ENCODE measurements around the gene EMILIN1.
"Not testable (repeated sequence)": the region's sequence is repeated elsewhere in the genome, so short reads cannot be mapped to it uniquely, and the experiment has no call there.

EMILIN1 gene

DNA sequence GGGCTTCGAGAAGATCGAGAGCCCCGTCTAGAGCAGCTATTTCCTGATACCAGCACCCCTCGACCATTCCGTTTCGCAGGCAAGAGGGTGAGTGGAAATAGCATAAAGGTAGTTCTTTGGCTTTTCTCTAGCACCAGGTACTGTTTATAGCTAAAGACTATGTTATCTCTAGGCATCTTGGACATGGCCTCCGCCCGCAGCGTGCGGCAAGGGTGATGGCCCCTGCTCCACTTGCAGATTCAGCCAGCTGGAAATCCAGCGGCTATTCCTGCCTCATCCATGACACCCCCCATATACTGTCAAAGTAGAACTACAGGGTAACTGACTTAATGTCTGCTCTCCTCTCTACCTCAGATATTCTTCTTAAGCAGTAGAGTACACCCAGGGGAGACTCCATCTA, 23.7 kb upstream of the EMILIN1 start:
- no peak for DNase-seq

DNA sequence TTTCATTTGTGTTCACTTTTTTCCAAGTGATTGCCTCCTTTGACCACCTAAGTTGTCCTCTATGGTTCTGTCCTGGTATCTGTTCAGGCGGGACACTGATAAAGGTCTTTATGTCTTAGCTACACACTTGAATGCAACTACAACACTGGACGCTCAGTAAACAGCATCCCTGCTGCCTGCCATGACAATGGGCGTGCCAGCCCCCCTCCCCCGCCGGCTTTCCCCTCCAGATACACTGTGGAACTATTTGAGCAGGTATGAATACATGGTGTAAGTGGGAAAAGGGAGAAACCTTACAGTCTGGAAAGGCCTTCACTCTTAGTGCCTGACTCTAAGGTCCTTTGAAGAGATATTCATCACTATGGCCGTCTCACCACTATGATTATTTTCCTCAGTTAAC, 21.2 kb upstream of the EMILIN1 start:
- DNase-seq = no peak

DNA sequence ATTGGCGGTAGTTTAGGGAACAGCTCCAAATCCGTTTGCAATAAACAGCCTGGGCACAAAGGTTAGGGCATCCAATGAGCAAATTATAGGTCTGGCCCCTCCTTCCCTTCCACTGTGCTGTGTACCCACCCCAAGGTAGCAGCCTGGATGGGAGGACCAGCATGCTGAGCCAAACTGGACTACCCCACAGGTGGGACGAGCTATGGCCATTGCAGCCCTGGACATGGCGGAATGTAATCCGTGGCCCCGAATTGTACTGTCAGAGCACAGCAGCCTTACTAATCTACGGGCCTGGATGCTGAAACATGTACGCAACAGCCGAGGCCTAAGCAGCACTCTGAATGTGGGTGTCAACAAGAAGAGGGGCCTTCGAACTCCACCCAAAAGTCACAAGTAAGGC, 20.2 kb upstream of the EMILIN1 start:
- DNase-seq = no peak

DNA sequence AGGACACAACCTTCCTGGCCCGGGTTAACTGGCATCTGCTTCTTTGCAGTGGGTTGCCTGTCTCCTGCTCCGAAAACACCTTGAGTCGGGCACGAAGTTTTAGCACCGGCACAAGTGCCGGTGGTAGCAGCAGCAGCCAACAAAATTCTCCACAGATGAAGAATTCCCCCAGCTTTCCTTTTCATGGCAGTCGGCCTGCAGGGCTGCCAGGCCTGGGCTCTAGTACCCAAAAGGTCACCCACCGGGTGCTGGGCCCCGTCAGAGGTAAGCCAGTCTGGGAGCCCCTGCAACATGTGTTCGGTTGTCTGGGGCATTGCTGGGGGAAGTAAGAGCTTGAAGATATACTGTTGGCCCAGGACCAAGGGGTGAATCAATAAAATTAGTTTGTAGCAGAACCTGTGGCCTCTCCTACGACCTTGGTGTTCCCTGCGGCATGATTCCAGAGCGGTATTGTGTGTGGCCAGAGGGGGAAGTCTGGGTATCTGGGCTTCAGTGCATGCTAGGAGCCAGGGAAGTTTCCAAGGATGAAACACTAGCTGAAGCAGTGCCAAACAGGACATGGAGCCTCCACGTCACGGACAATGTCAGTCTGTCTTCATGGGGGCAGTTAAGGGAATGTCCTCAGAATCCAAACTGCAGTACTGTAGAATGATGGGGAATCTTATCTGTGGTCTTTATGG, 19.1 kb upstream of the EMILIN1 start:
- DNase-seq = no peak

DNA sequence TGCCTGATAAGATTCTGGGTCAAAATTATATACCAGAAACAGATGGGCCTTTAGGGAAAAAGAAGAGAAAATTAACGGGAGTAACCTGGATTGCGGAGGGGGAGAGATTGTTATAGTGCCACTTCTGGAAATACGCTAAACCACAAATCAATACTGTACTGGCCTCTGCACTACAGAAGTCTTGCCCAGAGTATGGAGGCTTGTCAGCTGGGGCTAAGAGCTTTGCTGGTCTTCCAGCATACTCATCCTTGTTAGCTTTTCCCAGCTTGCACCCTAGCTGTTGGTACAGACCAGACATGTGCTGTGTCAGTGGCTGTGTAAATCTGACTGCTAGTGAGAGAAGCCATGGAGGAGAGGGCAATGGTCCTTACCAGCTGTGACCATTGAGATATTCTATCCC, 18.1 kb upstream of the EMILIN1 start:
- DNase-seq = no peak

DNA sequence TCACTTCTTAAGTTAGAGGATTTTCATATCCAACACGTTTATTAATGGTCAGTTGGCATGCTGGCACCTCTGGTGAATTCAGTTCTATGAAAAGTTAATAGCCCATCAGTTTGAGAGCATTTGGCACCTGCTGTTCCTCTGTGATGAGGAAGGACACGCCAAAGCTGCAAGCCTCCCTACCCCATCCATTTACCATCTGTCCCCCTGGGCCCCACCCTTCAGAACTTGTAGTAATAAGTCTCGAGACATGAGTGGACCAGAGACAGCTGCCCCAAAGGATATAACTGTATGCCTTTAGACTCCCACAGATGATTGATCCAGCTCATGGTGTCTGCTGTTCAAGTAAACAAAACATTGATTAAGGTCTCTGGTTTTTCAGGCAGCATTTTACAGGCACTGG, 13.3 kb upstream of the EMILIN1 start:
- no peak for DNase-seq

DNA sequence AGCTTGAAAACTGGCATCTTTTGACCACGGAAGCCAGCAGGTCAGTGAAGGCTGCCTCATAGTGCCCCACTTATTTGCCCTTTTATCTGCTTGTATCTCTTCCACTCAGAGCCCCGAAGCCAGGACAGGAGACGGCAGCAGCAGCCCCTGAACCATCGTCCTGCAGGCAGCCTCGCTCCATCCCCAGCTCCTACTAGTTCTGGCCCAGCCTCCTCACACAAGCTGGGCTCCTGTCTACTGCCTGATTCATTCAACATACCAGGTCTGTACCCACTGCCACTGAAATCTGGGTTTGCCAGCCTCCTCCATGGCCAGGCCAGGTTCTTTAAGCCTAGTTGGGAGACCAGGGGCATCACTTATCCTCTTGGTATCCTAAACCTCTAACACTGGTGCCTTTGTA, 11.0 kb upstream of the EMILIN1 start:
- no peak for DNase-seq

DNA sequence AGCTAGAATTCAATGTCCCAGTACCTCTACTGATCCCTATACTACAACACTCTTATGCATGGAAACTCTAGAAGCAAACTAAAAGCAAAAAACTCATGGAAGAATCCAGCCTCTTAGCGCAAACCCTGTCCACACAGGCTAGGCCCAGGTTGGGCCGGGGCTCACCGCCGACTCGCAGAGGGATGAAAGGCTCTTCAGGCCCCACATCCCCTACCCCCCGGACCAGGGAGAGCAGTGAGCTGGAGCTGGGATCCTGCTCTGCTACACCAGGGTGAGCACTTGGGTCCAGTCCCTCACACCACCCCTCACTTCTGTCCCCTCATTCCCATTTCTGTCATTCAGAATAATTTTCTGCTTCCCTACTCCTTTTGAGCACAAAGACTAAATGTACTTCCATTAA, 9.0 kb upstream of the EMILIN1 start:
- no peak for DNase-seq

DNA sequence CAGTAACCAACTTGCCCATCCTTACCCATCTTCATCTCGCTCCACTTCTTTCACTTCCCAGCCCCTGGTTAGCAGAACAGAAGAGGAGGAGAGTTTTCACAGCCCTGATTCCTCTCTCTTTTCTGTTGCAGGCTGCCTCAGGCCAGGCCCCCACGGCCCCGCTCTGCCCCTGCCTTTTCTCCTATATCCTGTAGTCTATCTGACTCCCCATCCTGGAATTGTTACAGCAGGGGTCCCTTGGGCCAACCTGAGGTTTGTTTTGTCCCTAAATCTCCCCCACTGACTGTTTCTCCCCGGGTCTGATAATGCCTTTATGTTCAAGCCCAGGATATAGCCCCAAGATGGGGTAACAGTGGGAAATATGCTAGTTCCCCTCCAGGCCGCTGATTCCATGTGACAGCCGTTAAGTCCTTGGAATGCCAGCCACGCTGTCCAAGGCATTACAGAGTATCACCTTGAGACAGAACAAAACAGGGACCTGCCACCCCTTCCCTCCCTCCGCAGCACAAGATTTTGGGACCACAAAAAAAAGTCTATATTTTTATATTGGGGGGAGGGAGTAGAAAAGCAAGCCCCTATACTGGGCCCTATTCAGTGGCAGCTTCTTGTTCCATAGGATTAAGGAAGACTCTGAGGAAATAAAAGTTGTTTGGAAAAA, 8.3 kb upstream of the EMILIN1 start:
- DNase-seq = no peak

DNA sequence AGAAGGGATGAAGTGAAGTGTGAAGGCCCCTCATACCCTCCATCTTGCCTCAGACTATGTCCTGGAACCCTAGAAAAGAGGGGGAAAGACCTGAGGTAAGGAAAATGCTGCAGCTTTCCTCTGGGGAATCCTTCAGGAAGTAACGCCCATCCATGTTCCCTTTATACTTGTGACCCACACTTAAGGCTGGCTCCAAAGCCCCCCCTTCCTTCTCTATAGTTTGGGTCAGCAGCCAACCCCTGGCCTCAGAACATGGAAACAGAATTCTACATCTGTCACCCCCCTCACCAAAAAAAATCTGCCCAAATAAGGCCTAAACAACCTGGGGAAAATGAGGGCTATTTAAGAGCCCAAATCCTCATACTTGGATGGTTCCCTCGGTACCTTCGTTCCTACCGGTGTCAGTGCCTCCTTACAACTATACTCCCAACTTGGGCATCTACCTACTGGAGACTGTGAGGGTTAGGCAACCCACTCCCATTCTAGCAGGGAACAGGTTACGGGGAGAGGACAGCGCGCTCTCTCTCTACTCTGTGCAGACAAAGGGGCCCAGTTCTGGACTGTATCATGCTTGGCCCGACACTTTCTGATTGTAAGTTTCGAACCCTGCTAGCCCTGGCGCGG, 7.7 kb upstream of the EMILIN1 start:
- DNase-seq = no peak

DNA sequence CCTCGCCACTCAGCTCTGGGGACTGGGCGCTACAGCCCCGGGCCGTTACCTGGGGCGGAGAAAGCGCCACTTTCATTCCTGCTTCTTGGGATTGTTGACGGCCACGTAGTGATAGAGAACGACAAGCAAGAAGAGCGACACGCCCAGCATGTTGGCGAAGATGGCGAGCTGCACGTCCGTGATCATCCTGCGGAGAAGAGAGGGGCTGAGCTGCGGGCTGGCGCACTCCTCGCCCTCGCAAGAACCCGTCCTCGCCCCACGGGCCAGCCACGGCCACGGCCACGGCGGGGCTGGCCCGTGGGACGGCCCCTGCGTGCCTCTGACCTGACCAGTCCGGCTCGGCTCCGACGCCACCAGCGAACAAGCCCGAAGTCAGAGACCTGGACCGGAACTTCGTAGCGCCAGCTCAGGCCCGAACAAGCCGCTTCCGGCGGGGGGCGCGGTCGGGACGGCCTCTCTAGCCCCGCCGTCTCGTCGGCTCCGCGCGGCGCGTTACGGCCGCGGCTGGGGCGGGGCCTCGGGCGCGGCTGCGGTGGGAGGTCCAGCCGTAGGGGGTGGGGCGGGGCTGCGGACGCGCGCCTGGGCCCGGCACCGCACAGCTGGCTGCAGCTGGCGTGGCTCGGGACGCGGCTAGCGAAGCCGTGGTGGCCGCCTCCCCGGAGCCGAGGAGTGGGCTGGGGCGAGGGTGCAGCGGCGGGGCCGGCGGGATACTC, 7.0 kb upstream of the EMILIN1 start, which contains the start of gene OST4:
Gene OST4, minus strand, starts transcription at position 378 of the 713 bp plus-strand sequence.
- peak; percentile 71 for DNase-seq

DNA sequence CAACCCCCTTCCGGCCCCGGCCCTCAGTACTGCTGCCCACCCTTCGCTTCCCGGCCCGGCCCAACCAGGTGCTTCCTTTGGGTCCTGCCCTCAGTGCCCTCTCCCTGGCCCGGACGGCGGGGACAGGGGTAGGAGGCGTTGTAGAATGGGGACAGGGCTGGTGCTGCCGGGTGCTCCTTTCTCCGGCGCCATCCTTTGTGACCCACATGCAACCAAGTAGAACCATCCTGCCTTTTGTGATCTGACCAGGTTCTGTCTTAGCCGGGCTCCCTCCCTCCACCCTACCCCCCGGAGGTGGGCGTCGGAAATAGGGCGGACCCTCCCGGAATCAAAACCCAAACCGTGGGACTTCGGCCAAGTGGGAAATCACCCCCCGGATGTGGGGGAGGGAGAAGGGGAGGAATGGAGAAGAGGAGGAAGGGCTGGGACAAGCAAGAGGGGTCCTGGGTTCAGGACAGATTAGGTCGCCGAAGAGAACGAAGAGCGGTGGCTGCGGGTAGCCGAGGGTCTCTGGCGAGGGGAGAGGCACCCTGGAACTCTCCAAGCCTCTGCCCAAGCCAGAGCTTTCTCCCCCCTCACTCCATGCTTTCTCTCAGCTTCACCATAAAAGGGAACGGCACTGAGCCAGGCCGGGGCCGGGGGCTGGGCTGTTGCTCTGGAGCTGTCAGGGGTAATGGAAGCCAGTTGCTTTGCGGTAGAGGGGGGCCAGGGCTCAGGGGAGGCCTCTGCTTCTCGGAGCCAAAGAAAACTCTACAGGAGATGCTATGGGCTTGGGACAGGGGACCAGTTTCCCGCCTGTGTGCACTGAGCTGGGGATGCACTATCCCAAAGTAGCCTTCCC, 6.2 kb upstream of the EMILIN1 start:
- DNase-seq = no peak

DNA sequence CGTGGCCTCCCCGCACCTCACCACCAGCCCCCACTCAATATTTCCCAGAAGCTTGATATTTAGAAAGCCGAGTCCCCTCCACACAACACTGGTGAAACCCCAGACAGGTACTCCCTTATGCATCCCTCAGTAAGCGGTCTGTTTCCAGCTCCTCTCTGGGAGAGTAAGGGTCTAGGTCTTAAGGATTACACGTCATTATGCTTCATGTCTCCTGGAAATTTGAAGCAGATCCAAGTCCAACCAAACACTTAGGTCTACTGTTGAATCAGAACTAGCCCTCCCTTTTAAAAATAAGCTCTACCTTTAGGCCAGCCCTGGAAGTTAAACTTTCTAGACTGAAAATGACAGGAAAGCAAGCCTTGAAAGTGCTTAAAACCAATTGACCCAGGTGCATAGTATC, 5.5 kb upstream of the EMILIN1 start:
- DNase-seq = no peak

DNA sequence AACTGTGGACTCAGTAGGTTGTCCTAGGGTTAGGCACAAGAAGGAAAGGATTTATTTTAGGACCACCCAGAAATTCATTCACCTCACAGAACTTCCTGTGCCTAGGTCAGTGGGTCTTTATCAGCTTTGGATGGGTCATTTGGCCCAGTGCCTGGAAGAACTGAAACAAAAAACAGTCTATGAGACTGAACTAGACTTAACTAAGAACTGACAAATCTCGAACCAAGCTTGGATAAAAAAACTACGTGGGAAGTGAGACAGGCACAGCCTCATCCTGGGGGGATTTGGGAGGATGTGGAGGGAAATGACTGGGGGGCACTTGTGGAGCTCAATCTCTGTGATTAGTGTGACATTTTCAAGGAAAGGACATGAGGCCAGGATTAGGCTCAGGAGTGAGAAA, 4.6 kb upstream of the EMILIN1 start:
- no peak for DNase-seq

DNA sequence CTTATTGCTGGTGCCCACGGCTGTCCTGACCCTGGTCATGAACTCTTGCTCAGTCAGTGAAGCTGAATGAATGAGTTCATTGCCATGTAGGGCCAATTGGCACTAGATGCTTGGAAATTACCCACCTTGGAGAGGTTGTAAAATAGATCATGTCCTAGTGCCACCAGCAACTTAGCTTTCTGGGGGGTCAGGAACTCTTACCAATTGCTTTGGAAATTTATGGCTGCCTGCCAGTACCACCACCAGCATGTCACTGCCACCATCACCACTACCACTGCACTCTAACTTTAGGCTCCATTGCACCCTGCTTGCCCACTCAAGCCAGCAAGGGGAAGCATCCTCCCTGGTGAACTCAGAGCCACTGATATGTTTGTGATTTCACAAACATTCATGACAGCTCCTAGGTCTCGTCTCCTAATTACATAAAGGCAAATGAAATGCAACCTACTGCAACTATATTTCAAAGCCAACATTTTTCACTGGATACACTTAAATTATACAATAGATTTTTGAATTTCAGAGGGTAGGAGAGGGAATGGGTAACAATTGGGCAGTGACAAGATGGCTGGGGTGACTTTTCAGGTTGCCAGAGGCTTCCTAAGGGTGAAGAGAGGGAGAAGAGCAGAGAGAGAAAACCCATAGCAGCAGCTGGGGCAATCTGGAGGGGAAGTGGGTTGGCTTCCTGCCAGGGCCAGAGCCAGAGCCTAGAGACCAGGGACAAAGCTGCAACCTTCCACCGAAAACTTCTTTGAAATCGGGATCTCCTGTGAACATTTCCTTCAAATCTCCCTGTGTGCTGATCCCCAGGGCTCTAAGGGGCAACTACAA, 3.5 kb upstream of the EMILIN1 start:
- no peak for DNase-seq

DNA sequence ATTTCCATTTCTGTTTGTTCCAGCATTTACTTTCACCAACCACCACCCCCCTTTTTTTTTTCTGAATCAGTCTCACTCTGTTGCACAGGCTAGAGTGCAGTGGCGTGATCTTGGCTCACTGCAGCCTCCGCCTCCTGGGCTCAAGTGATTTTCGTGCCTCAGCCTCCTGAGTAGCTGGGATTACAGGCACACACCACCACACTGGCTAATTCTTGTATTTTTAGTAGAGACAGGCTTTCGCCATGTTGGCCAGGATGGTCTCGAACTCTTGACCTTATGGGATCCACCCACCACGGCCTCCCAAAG, 2.9 kb upstream of the EMILIN1 start:
- DNase-seq = not testable (repeated sequence)

DNA sequence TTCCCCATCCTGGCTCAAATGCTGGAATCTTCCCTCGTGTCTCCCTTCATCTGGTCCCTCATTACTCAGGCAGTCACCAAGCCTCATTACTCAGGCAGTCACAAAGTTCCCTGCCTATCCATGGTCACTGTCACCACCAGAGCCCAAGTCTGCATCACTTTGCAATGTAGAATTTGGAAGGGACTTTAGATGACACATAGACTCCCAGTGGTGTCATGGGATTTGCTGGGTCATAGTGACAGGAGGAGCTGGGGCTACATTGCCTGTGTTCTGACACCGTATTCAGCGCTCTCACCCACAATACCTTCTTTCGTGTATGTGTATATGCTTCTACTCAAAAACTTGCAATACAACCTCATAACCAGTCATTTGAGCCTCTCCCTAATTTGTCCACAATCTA, 2.1 kb upstream of the EMILIN1 start:
- no peak for DNase-seq

DNA sequence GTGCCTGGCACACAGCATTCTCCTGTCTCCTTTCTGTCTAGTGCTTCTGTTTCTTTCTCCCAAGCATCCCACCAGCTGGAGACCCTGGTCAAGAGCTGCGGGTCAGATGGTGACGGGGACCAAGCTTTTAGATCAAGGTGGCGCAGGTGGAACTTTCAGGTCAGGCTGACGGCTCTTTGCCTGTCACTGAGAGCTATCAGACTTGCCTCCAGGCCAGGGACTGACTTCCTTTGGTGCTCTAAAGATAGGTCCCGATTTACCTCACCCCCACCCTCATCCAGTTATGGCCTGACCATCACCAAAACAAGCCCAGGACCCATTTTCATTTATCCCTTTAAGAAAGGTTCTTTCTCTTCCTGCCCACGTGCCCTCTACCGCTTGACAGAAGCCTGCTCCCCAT, 1.2 kb upstream of the EMILIN1 start:
- DNase-seq = no peak

DNA sequence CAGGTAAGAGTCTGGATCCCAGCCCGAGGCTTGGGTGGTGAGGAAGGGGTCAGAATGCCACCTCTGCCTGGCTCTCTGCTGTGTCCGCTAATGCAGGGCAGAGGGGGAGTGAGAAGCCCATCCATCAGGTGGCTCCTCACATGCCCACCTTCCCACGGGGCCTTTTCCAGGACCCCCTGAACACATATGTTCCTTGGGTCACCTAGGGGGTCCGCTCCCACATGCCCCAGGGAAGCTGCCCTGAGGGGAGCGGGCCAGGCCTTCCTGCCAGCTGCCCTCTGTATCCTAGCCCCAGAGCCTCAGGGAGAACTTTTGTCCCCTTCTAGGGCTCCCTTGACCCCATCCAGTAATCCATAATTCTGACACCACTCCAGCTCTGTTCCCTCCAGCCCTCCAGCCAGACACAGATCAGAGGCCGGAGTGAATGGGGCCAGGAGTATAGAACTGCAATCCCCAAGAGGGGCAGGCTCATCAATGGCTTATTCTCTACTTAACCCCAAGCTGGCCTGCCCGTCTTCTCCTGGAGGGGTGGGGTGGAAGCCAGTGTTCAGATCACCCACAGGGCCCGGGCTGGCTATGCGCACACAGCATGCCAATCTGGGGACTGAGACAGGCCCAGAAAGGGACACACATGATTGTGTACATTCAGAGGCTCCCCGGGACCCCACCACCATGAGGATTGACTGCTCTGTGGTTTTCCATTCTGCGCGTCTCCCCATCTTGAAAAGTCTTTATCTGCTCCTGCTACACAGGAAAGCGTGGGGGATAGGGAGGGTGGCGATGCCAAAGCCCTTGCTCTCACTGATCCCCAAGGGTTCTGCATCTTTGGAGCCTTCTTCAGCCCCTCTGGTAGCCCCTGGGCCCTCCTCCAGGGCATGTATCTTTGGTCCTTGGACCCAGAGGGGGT, 1.1 kb downstream of the EMILIN1 start:
- DNase-seq = no peak

DNA sequence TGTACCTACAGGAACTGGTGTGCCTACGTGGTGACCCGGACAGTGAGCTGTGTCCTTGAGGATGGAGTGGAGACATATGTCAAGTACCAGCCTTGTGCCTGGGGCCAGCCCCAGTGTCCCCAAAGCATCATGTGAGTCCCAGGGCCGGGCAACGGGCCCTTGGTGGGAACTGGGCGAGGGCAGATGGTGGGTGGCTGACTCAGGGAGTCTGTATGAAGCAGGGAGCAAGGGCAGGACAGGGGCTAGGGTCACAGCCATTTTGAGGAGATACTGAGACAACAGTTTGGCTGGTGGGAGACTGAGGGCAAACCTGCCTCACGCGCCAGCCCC, 1.7 kb downstream of the EMILIN1 start:
- no peak for DNase-seq

DNA sequence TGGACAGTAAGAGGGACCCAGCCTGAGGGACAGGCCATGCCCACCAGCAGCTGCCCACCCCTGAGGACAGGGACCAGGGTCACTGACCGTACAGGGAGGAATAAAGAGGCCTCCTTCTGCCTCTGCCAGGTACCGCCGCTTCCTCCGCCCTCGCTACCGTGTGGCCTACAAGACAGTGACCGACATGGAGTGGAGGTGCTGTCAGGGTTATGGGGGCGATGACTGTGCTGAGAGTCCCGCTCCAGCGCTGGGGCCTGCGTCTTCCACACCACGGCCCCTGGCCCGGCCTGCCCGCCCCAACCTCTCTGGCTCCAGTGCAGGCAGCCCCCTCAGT, 2.2 kb downstream of the EMILIN1 start:
- no peak for DNase-seq

Data from NK-92 treated with Interleukin-12 subunit alpha and Interleukin-12 subunit beta, amount 100 ng/mL, for 24 hours (cell line).